HG02588 (cell line): Measurements from ENCODE around the gene GMIP.
"Not testable (repeated sequence)": the region's sequence is repeated elsewhere in the genome, so short reads cannot be mapped to it uniquely, and the experiment has no call there.

ENCODE experiments used
- ATAC-seq: cut with Tn5 transposase; IDR thresholded peaks from one replicate; pipeline ENCODE4 v1.9.1; 2021; ENCODE audit warnings: mild to moderate bottlenecking, moderate library complexity; ENCODE audit not compliant: unreplicated experiment

GMIP gene, protein sequence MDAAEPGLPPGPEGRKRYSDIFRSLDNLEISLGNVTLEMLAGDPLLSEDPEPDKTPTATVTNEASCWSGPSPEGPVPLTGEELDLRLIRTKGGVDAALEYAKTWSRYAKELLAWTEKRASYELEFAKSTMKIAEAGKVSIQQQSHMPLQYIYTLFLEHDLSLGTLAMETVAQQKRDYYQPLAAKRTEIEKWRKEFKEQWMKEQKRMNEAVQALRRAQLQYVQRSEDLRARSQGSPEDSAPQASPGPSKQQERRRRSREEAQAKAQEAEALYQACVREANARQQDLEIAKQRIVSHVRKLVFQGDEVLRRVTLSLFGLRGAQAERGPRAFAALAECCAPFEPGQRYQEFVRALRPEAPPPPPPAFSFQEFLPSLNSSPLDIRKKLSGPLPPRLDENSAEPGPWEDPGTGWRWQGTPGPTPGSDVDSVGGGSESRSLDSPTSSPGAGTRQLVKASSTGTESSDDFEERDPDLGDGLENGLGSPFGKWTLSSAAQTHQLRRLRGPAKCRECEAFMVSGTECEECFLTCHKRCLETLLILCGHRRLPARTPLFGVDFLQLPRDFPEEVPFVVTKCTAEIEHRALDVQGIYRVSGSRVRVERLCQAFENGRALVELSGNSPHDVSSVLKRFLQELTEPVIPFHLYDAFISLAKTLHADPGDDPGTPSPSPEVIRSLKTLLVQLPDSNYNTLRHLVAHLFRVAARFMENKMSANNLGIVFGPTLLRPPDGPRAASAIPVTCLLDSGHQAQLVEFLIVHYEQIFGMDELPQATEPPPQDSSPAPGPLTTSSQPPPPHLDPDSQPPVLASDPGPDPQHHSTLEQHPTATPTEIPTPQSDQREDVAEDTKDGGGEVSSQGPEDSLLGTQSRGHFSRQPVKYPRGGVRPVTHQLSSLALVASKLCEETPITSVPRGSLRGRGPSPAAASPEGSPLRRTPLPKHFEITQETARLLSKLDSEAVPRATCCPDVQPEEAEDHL

GRCh38 chr19:19643158-19644053, at the start of gene GMIP:
TSS of gene GMIP (minus strand) at chr19:19643657. CDS start at chr19:19643529, 128 bp downstream.
- peak; percentile 70 for ATAC-seq

GRCh38 chr19:19691683-19692082, 48.2 kb upstream of the GMIP start:
- no peak for ATAC-seq

- not testable (repeated sequence) for ATAC-seq
These were observed 45.6 kb upstream of the GMIP start for GRCh38 chr19:19689023-19689422.

- ATAC-seq, result no peak
These were observed 43.6 kb upstream of the GMIP start for GRCh38 chr19:19687090-19687489.

GRCh38 chr19:19686580-19686979, 43.1 kb upstream of the GMIP start:
- ATAC-seq, result no peak

DNA sequence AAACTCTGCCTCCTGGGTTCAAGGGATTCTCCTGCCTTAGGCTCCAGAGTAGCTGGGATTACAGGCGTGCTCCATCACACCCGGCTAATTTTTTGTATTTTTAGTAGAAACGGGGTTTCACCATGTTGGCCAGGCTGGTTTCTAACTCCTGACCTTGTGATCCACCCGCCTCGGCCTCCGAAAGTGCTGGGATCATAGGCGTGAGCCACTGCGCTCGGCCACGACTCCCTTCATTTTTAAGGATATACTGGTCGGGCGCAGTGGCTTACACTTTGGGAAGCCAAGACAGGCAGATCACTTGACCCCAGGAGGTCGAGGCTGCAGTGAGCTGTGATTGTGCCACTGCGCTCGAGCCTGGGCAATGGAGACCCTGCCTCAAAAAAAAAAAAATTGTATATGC, 42.7 kb upstream of the GMIP start:
- ATAC-seq, result not testable (repeated sequence)

DNA sequence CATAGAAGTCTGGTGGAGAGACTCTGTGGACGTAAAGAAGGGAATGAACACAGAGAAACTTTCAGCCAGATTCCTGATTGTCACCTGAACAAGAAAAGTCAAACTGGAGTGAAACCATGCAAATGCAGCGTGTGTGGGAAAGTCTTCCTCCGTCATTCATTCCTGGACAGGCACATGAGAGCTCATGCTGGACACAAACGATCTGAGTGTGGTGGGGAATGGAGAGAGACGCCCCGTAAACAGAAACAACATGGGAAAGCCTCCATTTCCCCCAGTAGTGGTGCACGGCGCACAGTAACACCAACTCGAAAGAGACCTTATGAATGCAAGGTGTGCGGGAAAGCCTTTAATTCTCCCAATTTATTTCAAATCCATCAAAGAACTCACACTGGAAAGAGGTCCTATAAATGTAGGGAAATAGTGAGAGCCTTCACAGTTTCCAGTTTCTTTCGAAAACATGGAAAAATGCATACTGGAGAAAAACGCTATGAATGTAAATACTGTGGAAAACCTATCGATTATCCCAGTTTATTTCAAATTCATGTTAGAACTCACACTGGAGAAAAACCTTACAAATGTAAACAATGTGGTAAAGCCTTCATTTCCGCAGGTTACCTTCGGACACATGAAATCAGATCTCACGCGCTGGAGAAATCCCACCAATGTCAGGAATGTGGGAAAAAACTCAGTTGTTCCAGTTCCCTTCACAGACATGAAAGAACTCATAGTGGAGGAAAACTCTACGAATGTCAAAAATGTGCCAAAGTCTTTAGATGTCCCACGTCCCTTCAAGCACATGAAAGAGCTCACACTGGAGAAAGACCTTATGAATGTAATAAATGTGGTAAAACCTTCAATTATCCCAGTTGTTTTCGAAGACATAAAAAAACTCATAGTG, 36.0 kb upstream of the GMIP start:
- ATAC-seq, result no peak

GRCh38 chr19:19677579-19677978, 34.1 kb upstream of the GMIP start:
- ATAC-seq, result no peak

DNA sequence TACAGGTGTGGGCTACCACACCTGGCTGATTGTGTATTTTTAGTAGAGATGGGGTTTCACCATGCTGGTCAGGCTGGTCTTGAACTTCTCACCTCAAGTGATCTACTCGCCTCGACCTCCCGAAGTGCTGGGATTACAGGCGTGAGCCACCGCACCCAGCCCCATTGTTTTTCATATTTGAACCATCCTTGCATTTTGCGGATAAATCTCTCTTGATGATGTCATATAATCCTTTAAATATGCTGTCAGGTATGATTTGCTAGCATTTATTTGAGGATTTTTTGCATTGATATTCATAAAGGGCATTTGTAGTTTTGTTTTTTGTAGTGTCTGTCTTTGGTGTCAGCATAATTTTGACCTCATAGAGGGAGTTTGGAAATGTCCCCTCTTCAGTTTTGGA, 30.9 kb upstream of the GMIP start:
- ATAC-seq, result no peak

DNA sequence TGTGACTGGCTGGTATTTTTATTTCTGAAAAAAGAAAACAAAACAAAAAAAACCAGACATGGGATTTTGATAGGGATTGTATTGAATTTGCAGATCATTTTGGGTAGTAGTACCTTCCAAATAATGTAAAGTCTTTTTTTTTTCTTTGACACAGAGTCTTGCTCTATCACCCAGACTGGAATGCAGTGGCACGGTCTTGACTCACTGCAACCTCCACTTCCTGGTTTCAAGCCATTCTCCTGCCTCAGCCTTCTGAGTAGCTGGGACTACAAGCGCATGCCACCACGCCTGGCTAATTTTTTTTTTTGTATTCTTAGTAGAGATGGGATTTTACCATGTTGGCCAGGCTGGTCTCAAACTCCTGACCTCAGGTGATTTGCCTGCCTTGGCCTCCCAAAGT, 29.4 kb upstream of the GMIP start:
- no peak for ATAC-seq

GRCh38 chr19:19670070-19670551, 26.7 kb upstream of the GMIP start:
- ATAC-seq, result no peak

DNA sequence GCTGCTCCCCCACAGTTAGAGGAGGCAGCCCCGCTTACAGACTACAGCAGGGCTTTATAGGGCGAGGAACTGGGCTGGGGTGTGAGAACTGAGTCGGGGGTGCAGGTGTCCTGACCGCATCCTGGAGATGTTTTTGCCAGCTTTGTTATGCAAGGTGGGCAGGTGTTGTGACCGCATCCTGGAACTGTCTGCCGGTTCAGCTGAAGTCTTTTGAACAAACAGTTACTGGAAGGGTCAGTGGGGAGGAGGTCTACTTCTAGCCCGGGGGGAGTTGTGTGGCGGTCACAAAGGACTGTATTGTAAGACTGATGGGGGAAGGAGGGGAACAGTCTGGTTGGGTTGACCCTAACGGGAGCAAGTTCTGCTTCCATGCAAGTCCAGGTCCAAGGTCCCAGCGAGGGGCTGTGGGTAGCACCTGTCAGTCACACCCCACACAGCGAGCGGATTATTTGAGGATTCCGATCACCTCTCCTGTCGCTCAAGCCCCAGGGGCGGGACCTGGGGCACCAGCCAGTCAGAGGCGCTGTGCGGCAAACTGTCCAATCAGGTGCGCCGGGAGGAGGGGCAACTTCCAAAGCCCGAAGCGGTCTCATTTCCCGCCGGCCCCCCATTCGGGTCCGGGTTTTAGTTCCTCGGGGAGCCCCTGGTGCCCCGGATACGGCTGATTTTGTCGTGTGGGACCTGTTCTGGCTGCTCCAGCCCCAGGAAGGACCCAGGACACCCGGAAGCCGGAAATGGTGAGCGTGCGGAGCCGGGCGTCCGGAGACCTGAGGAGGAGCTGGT, 25.0 kb upstream of the GMIP start, which contains the start of gene ZNF101:
Gene ZNF101, plus strand, starts transcription at position 610 of the 783 bp plus-strand sequence. Its CDS starts 125 bp downstream, at position 735.
- peak; percentile 62 for ATAC-seq

DNA sequence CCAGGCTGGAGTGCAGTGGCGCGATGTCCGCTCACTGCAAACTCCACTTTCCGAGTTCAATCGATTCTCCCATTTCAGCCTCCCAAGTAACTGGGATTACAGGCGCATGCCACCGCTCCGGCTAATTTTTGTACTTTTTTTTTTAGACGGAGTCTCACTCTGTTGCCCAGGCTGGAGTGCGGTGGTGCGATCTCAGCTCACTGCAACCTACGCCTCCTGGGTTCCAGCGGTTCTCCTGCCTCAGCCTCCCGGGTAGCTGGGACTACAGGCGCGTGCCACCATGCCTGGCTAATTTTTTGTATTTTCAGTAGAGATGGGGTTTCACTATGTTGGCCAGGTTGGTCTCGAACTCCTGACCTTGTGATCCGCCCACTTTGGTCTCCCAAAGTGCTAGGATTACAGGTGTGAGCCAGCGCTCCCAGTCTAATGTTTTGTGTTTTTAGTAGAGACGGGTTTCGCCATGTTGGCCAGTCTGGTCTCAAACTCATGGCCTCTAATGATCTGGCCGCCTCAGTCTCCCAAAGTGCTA, 22.0 kb upstream of the GMIP start:
- not testable (repeated sequence) for ATAC-seq

- peak; percentile 65 for ATAC-seq
These were observed 20.0 kb upstream of the GMIP start, which contains the start of gene ATP13A1 for GRCh38 chr19:19663256-19664120. TSS of gene ATP13A1 (minus strand) at chr19:19663676. CDS start at chr19:19663666, 10 bp downstream.

- no peak for ATAC-seq
These were observed 19.4 kb upstream of the GMIP start for GRCh38 chr19:19662871-19663255.

GRCh38 chr19:19662344-19662743, 18.9 kb upstream of the GMIP start:
- no peak for ATAC-seq

DNA sequence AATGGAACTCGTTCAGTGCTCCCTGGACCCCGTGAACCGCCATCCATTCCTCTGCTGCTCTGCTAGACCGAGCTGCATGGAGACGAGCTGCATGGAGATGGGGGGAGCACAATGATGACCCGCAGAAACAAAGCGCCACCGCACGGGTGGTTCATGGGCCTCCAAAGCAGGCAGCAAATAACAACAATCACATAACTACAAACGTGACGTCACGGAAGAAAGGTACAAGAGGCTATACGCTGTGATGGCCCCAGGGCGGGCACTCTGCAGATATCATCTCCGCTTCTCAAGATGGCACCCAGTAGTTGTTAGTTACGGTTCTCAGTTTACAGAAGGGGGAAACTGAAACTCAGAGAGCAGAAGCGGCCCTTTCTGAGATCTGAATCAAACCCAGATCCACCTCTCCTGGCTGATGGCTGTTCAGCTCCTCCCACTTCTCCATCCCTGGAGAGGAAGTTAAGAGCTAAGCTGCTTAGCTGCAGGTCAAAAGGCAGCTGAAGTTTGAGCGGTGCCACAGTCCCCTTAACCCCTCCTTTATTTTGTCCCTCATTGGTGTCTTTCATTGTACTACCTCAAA, 18.3 kb upstream of the GMIP start:
- peak; percentile 29 for ATAC-seq
